Neuron (in vitro differentiated cells): ENCODE data around the gene APOB.

ENCODE experiments used
- H2AFZ ChIP-seq: one replicate; pipeline ENCODE4 v1.6.1; 2013; ENCODE audit warnings: low read depth, mild to moderate bottlenecking, inconsistent platforms, low read length, moderate library complexity
- H3K27me3 ChIP-seq: one replicate; pipeline ENCODE4 v1.6.1; 2013; ENCODE audit warnings: low read length; ENCODE audit not compliant: insufficient read depth
- H3K36me3 ChIP-seq: one replicate; pipeline ENCODE4 v1.6.1; 2013; ENCODE audit warnings: low read length; ENCODE audit not compliant: insufficient read depth
- H3K4me1 ChIP-seq: one replicate; pipeline ENCODE4 v1.6.1; 2013; ENCODE audit warnings: low read length; ENCODE audit not compliant: insufficient read depth
- H3K4me3 ChIP-seq: 2 replicates; pipeline ENCODE4 v1.5.1; 2013; ENCODE audit warnings: mild to moderate bottlenecking, low read length, moderate library complexity
- H3K9me3 ChIP-seq: one replicate; pipeline ENCODE4 v1.6.1; 2013; ENCODE audit warnings: low read length

The APOB gene

GRCh38 chr2:20992201-20992711 lies 51.6 kb downstream of the APOB start:
- Histone ChIP-seq H3K4me1 (peaks cover 8% of the 10 kb centered on the region), H3K9me3 (no peaks in the 10 kb centered on the region), H2AFZ (no peak overlapping the region), H3K27me3 (peaks cover 9% of the 10 kb centered on the region), H3K4me3 (no peak overlapping the region), H3K36me3 (no peaks in the 10 kb centered on the region)

- Histone ChIP-seq H3K4me3 (no peak overlapping the region), H3K27me3 (peaks cover 9% of the 10 kb centered on the region), H3K4me1 (peaks cover 8% of the 10 kb centered on the region), H2AFZ (no peak overlapping the region), H3K9me3 (no peaks in the 10 kb centered on the region), H3K36me3 (no peaks in the 10 kb centered on the region)
These were observed 53.1 kb downstream of the APOB start for GRCh38 chr2:20990442-20991430.

GRCh38 chr2:20989404-20989803 lies 54.5 kb downstream of the APOB start:
- no peak overlapping the region for H3K4me3 ChIP-seq
- H2AFZ ChIP-seq = no peak overlapping the region
- no peaks in the 10 kb centered on the region for H3K9me3 ChIP-seq
- H3K27me3 ChIP-seq = peaks cover 9% of the 10 kb centered on the region
- peaks cover 8% of the 10 kb centered on the region for H3K4me1 ChIP-seq
- H3K36me3 ChIP-seq = no peaks in the 10 kb centered on the region

- Histone ChIP-seq H3K9me3 (no peaks in the 10 kb centered on the region), H3K36me3 (no peaks in the 10 kb centered on the region), H3K4me1 (peaks cover 8% of the 10 kb centered on the region), H3K27me3 (peaks cover 7% of the 10 kb centered on the region), H3K4me3 (no peak overlapping the region), H2AFZ (no peak overlapping the region)
These were observed 55.0 kb downstream of the APOB start for GRCh38 chr2:20988905-20989304.

GRCh38 chr2:20986024-20986939 lies 57.6 kb downstream of the APOB start:
- no peaks in the 10 kb centered on the region for H3K9me3 ChIP-seq
- no peak overlapping the region for H2AFZ ChIP-seq
- no peaks in the 10 kb centered on the region for H3K36me3 ChIP-seq
- H3K4me1 ChIP-seq = peaks cover 8% of the 10 kb centered on the region
- no peak overlapping the region for H3K4me3 ChIP-seq
- H3K27me3 ChIP-seq = no peaks in the 10 kb centered on the region

GRCh38 chr2:20985062-20985461 lies 58.8 kb downstream of the APOB start:
- Histone ChIP-seq H3K4me3 (no peak overlapping the region), H3K27me3 (no peaks in the 10 kb centered on the region), H2AFZ (no peak overlapping the region), H3K4me1 (no peaks in the 10 kb centered on the region), H3K36me3 (no peaks in the 10 kb centered on the region), H3K9me3 (no peaks in the 10 kb centered on the region)

- no peak overlapping the region for H3K4me3 ChIP-seq
- H3K27me3 ChIP-seq = no peaks in the 10 kb centered on the region
- no peaks in the 10 kb centered on the region for H3K9me3 ChIP-seq
- no peaks in the 10 kb centered on the region for H3K4me1 ChIP-seq
- H3K36me3 ChIP-seq = no peaks in the 10 kb centered on the region
- H2AFZ ChIP-seq = no peak overlapping the region
These were observed 59.5 kb downstream of the APOB start for GRCh38 chr2:20984408-20984807.

GRCh38 chr2:20983844-20984243 lies 60.0 kb downstream of the APOB start:
- no peaks in the 10 kb centered on the region for H3K4me1 ChIP-seq
- no peaks in the 10 kb centered on the region for H3K36me3 ChIP-seq
- H3K27me3 ChIP-seq = no peaks in the 10 kb centered on the region
- H3K4me3 ChIP-seq = no peak overlapping the region
- H3K9me3 ChIP-seq = no peaks in the 10 kb centered on the region
- H2AFZ ChIP-seq = no peak overlapping the region

GRCh38 chr2:20982861-20983260 lies 61.0 kb downstream of the APOB start:
- no peaks in the 10 kb centered on the region for H3K27me3 ChIP-seq
- no peaks in the 10 kb centered on the region for H3K36me3 ChIP-seq
- H3K4me3 ChIP-seq = no peak overlapping the region
- no peak overlapping the region for H2AFZ ChIP-seq
- H3K9me3 ChIP-seq = no peaks in the 10 kb centered on the region
- no peaks in the 10 kb centered on the region for H3K4me1 ChIP-seq

GRCh38 chr2:20977520-20978180 lies 66.2 kb downstream of the APOB start:
- no peak overlapping the region for H2AFZ ChIP-seq
- no peaks in the 10 kb centered on the region for H3K36me3 ChIP-seq
- no peaks in the 10 kb centered on the region for H3K9me3 ChIP-seq
- no peaks in the 10 kb centered on the region for H3K27me3 ChIP-seq
- H3K4me1 ChIP-seq = no peaks in the 10 kb centered on the region
- H3K4me3 ChIP-seq = no peak overlapping the region

- Histone ChIP-seq H3K36me3 (no peaks in the 10 kb centered on the region), H3K4me1 (no peaks in the 10 kb centered on the region), H3K27me3 (no peaks in the 10 kb centered on the region), H3K9me3 (no peaks in the 10 kb centered on the region), H3K4me3 (no peak overlapping the region), H2AFZ (no peak overlapping the region)
These were observed 67.3 kb downstream of the APOB start for GRCh38 chr2:20976527-20976926.

- Histone ChIP-seq H3K9me3 (no peaks in the 10 kb centered on the region), H3K27me3 (no peaks in the 10 kb centered on the region), H3K4me3 (no peak overlapping the region), H3K4me1 (no peaks in the 10 kb centered on the region), H2AFZ (no peak overlapping the region), H3K36me3 (no peaks in the 10 kb centered on the region)
These were observed 70.9 kb downstream of the APOB start for GRCh38 chr2:20972792-20973565.
